H1 (cell line): Measurements from ENCODE around the gene TMEM151B. TPM values are rescaled to one million over a fixed set of nuclear protein-coding genes. Genes with fewer than 3 reads are reported as not detected.

Experiments
- ATF3 ChIP-seq: IDR thresholded peaks from 2 replicates; pipeline ENCODE4 v1.6.1; 2011; ENCODE audit warnings: low read depth, mild to moderate bottlenecking, low read length; ENCODE audit not compliant: insufficient read depth
- RFX5 ChIP-seq: IDR thresholded peaks from 2 replicates; pipeline ENCODE4 v1.6.1; 2011; ENCODE audit warnings: low read depth, low read length, improper control_type of control experiment, borderline replicate concordance
- polyA plus RNA-seq, 7 experiments: library from polyadenylated mRNA; depleted of rRNA in 3 of 7; stranded (reverse) in 5 of 7; unstranded in 2 of 7; fragments of >200 nt in 5 of 7; fragments of 200-250 nt in 2 of 7; gene quantifications; 1 replicate in 5 of 7; 2 replicates in 1 of 7; 4 replicates in 1 of 7; pipeline versions ENCODE4 v1.2.1 to v1.2.3, GENCODE V29; 2011 to 2013; ENCODE audit warnings: missing spikeins in 2 of 7, mixed read lengths in 2 of 7
- total RNA-seq: library from RNA; stranded (reverse); fragmentation: NEBNext Ultra II Directional; extraction: Animal tissue kit (Norgen Biotek cat#: 25700); gene quantifications from 2 replicates; pipeline ENCODE4 v1.2.1, GENCODE V29; 2021

Gene TMEM151B
- total and polyA plus RNA-seq, 2 of the 8 experiments (the other 6 are each of a cell fraction or from before 2014, with no cell fraction given): 8.0 to 15.5 TPM

- no peak for TF ChIP-seq RFX5
- TF ChIP-seq ATF3: no peak
Observed at GRCh38 chr6:44275749-44276648, 5.7 kb downstream of the TMEM151B start (continued).
